ENCODE data around the gene PON2. TPM values are rescaled to one million over a fixed set of nuclear protein-coding genes. Genes with fewer than 3 reads are reported as not detected.

PON2 gene
- total and polyA plus RNA-seq, 2 of the 8 experiments (the other 6 are each of a cell fraction or from before 2014, with no cell fraction given) = 20.6 to 31.0 TPM

DNA sequence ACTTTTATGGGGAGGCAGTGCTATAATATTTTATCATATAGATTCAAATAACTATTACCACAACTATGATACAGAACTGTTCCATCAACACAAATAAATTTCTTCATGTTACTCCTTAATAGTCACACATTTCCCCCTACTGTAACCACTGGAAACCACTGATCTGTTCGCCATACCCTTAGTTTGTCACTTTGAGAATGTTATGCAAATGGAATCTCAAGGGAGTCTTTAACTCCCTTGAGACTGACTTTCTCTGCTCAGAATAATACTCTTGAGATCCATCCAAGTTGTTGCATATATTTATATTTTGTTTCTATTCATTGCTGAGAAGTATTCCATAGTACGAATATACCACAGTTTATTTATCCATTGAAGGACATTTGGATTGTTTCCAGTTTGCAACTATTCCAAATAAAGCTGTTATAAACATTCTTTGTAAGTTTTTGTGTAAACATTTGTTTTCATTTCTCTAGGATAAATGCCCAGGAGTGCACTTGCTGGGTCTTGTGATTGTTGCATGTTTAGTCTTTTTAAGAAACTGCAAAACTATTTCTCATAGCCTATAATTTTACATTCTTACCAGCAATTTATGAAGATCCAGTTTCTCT, 19.7 kb upstream of the PON2 start (continued):
- no peak for TF ChIP-seq NRF1 (IDR thresholded peaks at IDR 0.05; ENCODE audit: low read depth, low read length)
- no peak for TF ChIP-seq SIN3A (conservative IDR thresholded peaks at IDR 0.05 in 1 of 2, IDR thresholded peaks at IDR 0.05 in 1 of 2; ENCODE audit: low read depth in 1 of 2, low read length in 2 of 2)
- TF ChIP-seq POU5F1 (IDR thresholded peaks at IDR 0.05; ENCODE audit: low read depth, low read length) = no peak
- TF ChIP-seq POLR2AphosphoS5 (IDR thresholded peaks at IDR 0.05; ENCODE audit: low read depth, low read length) = no peak
- TF ChIP-seq, protein P1, sequence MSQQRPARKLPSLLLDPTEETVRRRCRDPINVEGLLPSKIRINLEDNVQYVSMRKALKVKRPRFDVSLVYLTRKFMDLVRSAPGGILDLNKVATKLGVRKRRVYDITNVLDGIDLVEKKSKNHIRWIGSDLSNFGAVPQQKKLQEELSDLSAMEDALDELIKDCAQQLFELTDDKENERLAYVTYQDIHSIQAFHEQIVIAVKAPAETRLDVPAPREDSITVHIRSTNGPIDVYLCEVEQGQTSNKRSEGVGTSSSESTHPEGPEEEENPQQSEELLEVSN (IDR thresholded peaks at IDR 0.05) = no peak
